ENCODE data around the gene CPNE5.

Gene CPNE5

DNA sequence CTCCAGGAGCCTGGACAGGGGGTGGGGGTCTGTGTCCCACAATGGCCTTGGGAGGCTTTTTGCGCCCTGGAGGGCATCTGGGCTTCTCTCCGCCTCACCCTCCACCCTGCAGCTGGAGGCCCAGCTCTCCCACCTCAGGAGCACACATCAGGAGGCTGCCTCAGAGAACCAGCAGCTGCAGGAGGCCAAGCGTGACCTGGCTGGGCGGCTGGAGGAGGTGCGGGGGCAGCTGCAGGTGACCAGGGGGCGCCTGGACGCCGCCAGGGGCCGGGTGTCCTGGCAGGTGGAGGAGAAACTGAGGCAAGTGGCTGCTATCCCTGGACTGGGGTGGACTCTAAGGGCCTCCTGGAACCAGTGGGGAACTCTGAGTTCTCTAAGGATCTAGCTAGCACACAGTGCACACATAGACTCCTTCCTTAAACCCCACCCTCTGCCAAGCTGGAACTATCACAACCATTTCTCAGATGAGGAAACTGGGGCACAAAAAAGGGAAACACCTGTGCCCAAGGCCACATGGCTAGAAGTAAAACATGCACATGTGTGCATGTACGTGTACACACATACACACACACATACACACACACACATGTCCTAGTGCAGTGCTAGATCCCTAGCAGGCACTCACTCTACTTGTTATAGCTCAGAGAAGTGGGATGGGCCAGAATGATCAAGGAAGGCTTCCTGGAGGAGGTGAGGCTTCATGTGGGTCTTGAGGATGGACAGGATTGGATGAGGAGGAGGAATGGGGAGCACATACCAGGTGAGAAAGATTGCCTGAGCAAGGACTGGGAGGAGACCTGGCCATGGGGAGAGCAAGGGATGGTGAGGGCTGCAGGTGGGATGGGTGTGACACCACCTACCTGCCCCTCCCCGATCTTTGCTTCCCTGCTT is 118.7 kb downstream of the CPNE5 start:
- TF ChIP-seq, protein P1, sequence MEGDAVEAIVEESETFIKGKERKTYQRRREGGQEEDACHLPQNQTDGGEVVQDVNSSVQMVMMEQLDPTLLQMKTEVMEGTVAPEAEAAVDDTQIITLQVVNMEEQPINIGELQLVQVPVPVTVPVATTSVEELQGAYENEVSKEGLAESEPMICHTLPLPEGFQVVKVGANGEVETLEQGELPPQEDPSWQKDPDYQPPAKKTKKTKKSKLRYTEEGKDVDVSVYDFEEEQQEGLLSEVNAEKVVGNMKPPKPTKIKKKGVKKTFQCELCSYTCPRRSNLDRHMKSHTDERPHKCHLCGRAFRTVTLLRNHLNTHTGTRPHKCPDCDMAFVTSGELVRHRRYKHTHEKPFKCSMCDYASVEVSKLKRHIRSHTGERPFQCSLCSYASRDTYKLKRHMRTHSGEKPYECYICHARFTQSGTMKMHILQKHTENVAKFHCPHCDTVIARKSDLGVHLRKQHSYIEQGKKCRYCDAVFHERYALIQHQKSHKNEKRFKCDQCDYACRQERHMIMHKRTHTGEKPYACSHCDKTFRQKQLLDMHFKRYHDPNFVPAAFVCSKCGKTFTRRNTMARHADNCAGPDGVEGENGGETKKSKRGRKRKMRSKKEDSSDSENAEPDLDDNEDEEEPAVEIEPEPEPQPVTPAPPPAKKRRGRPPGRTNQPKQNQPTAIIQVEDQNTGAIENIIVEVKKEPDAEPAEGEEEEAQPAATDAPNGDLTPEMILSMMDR (IDR thresholded peaks at IDR 0.05; ENCODE audit: insufficient read depth, low read length, missing control alignments), result no peak
- no peak overlapping the region for H3K4me3 ChIP-seq (ENCODE audit: low read depth, low read length)
- no peak for DNase-seq (ENCODE audit: low read depth, low spot score)
- CTCF ChIA-PET, result interaction anchor here (0.9 to 18.0 kb wide), 3 partner anchors 11 to 276 kb away, joined by 3 to 179 read pairs (median 5); no protein-coding TSS in a partner anchor
- POLR2A ChIA-PET, result interaction anchor here (0.9 kb wide), 1 partner anchor 16 kb away, joined by 3 read pairs; no protein-coding TSS in a partner anchor

DNA sequence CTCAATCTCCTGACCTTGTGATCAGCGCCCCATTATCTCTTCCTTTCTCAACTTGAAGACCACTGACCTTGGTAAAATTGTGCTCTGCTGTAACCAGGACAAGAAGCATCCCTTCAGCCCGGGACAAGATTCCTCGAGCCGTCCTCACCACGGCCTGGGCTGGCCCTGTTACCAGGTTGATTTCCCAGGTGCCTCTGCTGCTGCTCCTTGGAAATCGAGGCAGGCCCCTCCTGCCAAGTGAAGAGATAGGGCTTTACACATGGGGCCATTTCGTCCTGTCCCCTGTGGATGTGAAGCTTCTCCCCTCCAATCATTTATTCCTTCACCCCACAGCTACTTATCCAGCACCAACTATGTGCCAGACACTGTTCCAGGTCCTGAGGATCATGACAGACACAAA is 120.1 kb downstream of the CPNE5 start:
- ChIA-PET POLR2A (no interaction called here), CTCF (interaction anchor here (1.9 to 18.0 kb wide), 2 partner anchors 40 to 105 kb away, joined by 7 to 179 read pairs; no protein-coding TSS in a partner anchor)
- no peak overlapping the region for H3K4me3 ChIP-seq (ENCODE audit: low read depth, low read length)
- TF ChIP-seq, protein P1 (IDR thresholded peaks at IDR 0.05; ENCODE audit: insufficient read depth, low read length, missing control alignments), result no peak
- DNase-seq (ENCODE audit: low read depth, low spot score), result no peak

DNA sequence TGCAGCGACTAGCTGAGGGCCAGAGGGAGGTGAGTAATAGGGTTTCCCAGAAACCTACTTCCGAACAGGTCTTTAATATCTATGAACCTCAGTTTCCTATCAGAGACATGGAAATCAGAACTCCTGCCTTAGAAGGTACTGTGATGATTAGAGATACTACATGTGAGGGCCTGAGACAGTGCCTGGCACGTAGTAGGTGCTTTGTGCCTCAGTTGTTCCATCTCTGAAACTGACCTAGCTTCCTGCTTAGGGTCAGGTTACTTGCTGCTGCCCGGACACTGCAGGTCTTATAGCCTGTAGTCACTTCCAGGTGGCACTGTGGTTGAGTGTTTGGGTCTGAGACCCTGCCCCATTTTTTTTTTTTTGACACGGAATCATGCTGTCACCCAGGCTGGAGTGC is 120.7 kb downstream of the CPNE5 start:
- TF ChIP-seq, protein P1 (IDR thresholded peaks at IDR 0.05; ENCODE audit: insufficient read depth, low read length, missing control alignments), result no peak
- no peak overlapping the region for H3K4me3 ChIP-seq (ENCODE audit: low read depth, low read length)
- DNase-seq (ENCODE audit: low read depth, low spot score), result no peak
- ChIA-PET POLR2A (no interaction called here), CTCF (interaction anchor here (1.4 to 18.0 kb wide), 3 partner anchors 9 to 105 kb away, joined by 4 to 179 read pairs (median 7); no protein-coding TSS in a partner anchor)

DNA sequence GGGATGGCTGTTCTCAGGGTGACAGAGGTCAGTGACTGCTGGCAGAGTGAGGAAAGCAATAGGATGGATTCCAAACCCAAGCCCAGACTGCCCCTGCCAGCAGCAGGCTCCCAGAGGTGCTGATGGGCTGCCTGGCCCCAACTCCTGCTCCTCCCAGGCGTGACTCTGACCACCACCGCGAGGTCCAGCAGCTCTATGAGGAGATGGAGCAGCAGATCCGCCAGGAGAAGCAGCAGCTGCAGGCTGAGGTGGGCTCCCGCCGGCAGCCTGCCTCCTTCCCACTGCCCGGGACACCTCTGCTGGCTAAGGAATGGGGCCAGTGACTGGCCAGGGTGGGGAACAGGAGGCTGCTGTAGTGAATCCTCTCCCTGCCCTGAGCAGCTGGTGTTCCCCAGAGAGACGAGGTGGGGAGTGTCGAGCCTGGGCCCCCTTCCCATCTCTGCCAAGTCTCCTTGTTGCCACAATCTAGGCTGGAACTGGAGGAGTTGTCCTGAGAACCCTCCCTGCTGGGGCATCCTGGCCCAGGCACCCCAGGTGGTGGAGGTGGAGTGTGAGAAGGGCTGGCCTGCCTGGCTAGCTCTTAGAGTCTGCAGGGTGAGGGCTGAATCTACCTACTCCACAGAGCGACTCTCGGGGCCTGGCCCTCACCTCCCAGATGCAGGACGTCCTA is 121.2 kb downstream of the CPNE5 start:
- POLR2A ChIA-PET, result no interaction called here
- DNase-seq (ENCODE audit: low read depth, low spot score), result no peak

DNA sequence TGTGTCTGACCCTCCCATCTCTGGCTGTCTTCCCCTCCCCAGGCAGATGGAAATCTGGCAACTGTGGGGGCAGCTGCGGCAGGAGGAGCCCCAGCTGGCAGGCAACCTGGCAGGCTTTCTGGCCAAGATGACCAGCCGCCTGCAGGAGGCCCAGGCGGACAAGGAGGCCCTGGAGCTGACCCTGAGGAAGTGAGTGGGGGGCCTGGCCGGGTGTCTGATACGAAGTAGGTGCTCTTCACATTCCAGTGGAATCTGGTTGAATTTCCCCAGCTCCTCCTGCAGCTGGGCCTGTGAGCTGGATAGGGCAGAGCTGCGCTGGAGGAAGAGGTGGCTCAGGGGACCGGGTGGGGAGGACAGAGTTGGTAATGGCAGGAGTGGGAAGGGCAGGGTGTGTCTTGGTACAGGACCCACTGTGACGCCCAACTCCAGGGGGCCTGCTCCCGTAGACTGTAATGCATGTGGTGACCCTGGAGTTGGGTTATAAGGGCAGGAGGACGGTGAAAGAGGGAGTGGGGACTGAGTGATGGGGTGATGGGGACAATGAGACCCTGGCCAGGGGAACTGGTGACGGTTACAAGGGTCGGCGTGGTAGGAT is 121.9 kb downstream of the CPNE5 start:
- DNase-seq (ENCODE audit: low read depth, low spot score), result no peak
- TF ChIP-seq, protein P1 (IDR thresholded peaks at IDR 0.05; ENCODE audit: insufficient read depth, low read length, missing control alignments), result no peak
- ChIA-PET POLR2A (no interaction called here), CTCF (interaction anchor here (1.3 to 18.0 kb wide), 4 partner anchors 8 to 103 kb away, joined by 4 to 179 read pairs (median 6); no protein-coding TSS in a partner anchor)
- H3K4me3 ChIP-seq (ENCODE audit: low read depth, low read length), result no peak overlapping the region

More for the DNA sequence above, 121.2 kb downstream of the CPNE5 start:
- H3K4me3 ChIP-seq (ENCODE audit: low read depth, low read length), result no peak overlapping the region
- CTCF ChIA-PET, result interaction anchor here (1.4 to 18.0 kb wide), 4 partner anchors 9 to 104 kb away, joined by 4 to 179 read pairs (median 7); no protein-coding TSS in a partner anchor
- TF ChIP-seq, protein P1 (IDR thresholded peaks at IDR 0.05; ENCODE audit: insufficient read depth, low read length, missing control alignments), result no peak
